Neuron (in vitro differentiated cells): ENCODE results near the gene QDPR.

ENCODE experiments used
- H2AFZ ChIP-seq: one replicate; pipeline ENCODE4 v1.6.1; 2013; ENCODE audit warnings: low read depth, mild to moderate bottlenecking, inconsistent platforms, low read length, moderate library complexity
- H3K27me3 ChIP-seq: one replicate; pipeline ENCODE4 v1.6.1; 2013; ENCODE audit warnings: low read length; ENCODE audit not compliant: insufficient read depth
- H3K36me3 ChIP-seq: one replicate; pipeline ENCODE4 v1.6.1; 2013; ENCODE audit warnings: low read length; ENCODE audit not compliant: insufficient read depth
- H3K4me1 ChIP-seq: one replicate; pipeline ENCODE4 v1.6.1; 2013; ENCODE audit warnings: low read length; ENCODE audit not compliant: insufficient read depth
- H3K4me3 ChIP-seq: 2 replicates; pipeline ENCODE4 v1.5.1; 2013; ENCODE audit warnings: mild to moderate bottlenecking, low read length, moderate library complexity
- H3K9me3 ChIP-seq: one replicate; pipeline ENCODE4 v1.6.1; 2013; ENCODE audit warnings: low read length

QDPR gene

DNA sequence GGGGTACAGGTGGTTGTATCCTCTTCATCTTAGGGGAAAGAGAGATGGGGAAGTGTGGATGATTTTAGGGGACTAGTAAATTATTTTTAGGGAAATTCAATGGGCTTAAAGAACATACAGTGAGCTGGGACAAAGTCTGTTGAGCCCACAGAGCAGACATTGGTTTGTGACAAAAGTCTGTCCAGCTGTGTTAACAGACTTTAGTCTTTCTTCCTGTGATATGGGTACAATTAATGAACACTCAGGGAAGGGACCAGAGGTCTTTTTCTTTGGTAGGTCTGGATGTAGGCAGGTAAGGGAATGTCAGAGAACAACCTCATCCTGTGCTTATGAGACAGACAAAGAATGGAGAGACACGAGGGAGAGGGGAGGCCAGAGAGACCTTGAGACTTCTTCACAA, 5.1 kb upstream of the QDPR start:
- no peaks in the 10 kb centered on the region for H3K9me3 ChIP-seq
- H3K4me3 ChIP-seq = no peak overlapping the region
- peaks cover 10% of the 10 kb centered on the region for H3K4me1 ChIP-seq
- H2AFZ ChIP-seq = no peak overlapping the region
- peaks cover 7% of the 10 kb centered on the region for H3K27me3 ChIP-seq
- no peaks in the 10 kb centered on the region for H3K36me3 ChIP-seq

DNA sequence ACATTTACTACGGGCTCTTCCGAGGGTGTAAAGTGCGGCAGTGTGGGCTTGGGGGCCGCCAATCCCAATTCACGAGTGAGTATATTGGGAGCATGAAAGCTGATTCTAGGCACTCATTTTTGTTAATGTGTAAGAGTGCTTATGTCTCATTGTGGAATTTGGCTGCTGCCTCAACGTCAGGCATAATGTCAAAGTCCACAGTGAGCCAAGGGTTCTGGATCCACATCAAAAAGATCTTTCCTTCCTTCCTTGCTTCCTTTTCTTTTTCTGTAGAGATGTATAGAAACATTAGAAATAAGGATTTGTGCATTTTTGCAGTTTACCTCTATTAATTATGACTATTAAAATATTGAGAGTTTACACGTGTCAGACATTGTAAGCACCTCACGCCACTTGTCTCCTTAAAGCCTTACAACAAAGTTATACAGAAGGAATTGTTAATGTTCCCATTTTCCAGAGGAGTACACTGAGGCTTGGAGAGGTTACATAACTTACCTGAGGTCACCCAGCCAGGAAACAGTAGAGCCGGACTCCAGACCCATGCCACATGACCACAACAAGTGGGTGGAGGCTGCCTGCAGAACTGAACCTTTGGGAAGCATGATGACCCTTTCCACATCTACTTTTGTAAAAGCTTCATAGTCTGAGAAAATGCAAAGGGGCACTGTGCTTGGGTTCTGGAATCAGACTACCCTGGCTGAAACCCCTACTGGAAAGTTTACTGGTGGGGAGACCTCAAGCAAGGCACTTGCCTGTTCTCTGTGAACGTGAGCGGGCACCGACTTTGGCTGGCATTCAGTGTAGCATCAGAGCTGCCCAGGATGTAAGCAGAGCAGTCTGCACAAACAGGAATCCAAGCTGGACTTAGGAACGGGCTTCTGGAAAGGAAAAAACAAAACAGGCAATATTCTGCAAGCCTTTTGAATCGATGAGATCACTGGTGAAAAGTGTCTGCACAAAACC, 3.8 kb upstream of the QDPR start:
- Histone ChIP-seq H3K4me1 (peaks cover 17% of the 10 kb centered on the region), H3K4me3 (no peak overlapping the region), H3K27me3 (peaks cover 4% of the 10 kb centered on the region), H2AFZ (no peak overlapping the region), H3K9me3 (no peaks in the 10 kb centered on the region), H3K36me3 (no peaks in the 10 kb centered on the region)

DNA sequence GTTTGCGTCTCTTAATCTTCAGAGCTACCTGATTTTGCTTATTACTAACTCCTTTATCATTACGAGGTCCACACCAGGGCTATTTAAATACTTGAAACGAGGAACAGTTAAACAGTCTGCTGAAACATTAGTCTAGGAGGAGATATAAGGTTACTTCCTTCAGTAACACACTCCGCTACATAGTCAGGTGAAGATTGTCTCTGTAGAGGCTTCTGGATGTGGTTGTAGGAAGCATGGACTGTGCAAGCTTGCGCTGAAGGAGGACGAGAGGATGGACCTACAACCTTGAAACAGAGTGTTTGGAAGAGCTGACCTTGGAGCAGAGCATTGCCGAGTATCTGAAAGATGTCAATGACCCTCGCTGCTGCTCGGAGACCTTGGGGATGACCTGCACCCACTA, 3.0 kb upstream of the QDPR start, which contains the start of gene CLRN2:
TSS of gene CLRN2 (plus strand) at position 301 of the 400 bp plus-strand sequence. CDS start 102 bp downstream, outside the sequence.
- H3K4me3 ChIP-seq = no peak within 1 kb of the TSS
- peaks cover 19% of the 10 kb centered on the region for H3K4me1 ChIP-seq
- no peaks in the 10 kb centered on the region for H3K9me3 ChIP-seq
- H2AFZ ChIP-seq = no peak within 1 kb of the TSS
- peaks cover 4% of the 10 kb centered on the region for H3K27me3 ChIP-seq
- no peaks in the 10 kb centered on the region for H3K36me3 ChIP-seq

DNA sequence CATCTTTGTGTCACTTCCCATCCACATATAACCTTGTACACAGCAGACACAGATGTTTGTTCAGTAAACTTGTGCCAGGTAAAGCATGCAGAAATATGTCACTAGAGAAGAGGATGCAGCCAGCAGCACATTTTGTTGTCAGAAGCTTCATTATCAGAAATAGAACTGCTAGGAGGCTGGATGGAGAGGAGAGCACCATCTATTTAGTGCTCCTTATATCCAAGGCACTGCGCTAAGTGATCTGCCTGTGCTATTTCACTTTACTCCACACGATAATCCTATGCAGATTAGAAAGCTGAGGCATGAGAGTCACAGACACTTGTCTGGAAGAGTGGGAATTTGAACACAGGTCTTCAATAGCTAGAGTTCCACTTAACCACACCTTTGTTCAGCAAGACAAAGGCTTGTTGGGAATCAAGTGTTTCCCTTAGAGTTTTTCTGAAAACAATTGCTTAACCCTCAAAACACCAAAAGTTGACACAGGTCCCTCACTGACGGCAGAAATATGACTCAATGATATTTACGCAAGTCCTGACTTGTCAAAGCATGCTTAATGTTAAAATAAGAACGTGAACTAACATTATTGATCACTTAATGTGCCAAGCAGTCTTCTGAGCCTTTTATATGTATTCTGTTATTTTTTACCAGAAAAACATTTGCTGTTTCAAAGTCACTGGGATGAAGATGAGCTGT, 1.2 kb upstream of the QDPR start:
- H2AFZ ChIP-seq = peak overlapping the region; percentile 91
- H3K4me3 ChIP-seq = peak overlapping the region; percentile 93
- peaks cover 4% of the 10 kb centered on the region for H3K27me3 ChIP-seq
- no peaks in the 10 kb centered on the region for H3K9me3 ChIP-seq
- H3K4me1 ChIP-seq = peaks cover 19% of the 10 kb centered on the region
- H3K36me3 ChIP-seq = no peaks in the 10 kb centered on the region

DNA sequence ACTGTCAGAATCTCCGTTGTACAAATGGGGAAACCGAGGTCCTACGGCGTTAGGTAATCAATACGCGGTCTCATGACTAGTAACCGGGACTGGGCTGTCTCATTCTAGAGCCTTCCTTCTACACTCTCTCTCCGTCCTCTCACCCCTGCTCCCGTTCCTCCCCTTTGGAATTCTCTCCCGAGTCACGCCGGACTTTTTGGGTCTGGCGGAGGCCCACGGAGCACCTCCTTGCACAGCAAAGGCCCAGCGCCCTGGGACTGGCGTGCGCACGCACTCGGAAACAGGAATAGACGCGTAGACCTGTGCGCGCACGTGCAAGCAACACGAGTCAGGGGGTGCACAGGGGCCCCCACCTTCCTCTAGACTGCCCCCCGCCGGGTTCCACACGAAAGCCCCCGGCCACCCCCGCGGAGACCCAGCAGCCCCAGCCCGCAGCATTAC, 361 bp downstream of the QDPR start:
- H3K27me3 ChIP-seq = no peaks in the 10 kb centered on the region
- peaks cover 3% of the 10 kb centered on the region for H3K36me3 ChIP-seq
- H2AFZ ChIP-seq = peak overlapping the region; percentile 91
- H3K4me3 ChIP-seq = peak overlapping the region; percentile 93
- peaks cover 17% of the 10 kb centered on the region for H3K4me1 ChIP-seq
- no peaks in the 10 kb centered on the region for H3K9me3 ChIP-seq

- Histone ChIP-seq H3K4me1 (peaks cover 17% of the 10 kb centered on the region), H2AFZ (peak overlapping the region; percentile 91), H3K4me3 (peak overlapping the region; percentile 93), H3K36me3 (peaks cover 6% of the 10 kb centered on the region), H3K27me3 (no peaks in the 10 kb centered on the region), H3K9me3 (no peaks in the 10 kb centered on the region)
Measured at GRCh38 chr4:17511051-17511450, 839 bp downstream of the QDPR start.

- H3K9me3 ChIP-seq = no peaks in the 10 kb centered on the region
- peak overlapping the region; percentile 93 for H3K4me3 ChIP-seq
- no peak overlapping the region for H2AFZ ChIP-seq
- H3K4me1 ChIP-seq = peaks cover 17% of the 10 kb centered on the region
- H3K27me3 ChIP-seq = no peaks in the 10 kb centered on the region
- H3K36me3 ChIP-seq = peaks cover 6% of the 10 kb centered on the region
Measured at GRCh38 chr4:17510582-17510981, 1.3 kb downstream of the QDPR start.

GRCh38 chr4:17504081-17504480, 7.8 kb downstream of the QDPR start:
- no peak overlapping the region for H2AFZ ChIP-seq
- H3K4me3 ChIP-seq = no peak overlapping the region
- H3K9me3 ChIP-seq = no peaks in the 10 kb centered on the region
- no peaks in the 10 kb centered on the region for H3K27me3 ChIP-seq
- peaks cover 35% of the 10 kb centered on the region for H3K36me3 ChIP-seq
- H3K4me1 ChIP-seq = no peaks in the 10 kb centered on the region

DNA sequence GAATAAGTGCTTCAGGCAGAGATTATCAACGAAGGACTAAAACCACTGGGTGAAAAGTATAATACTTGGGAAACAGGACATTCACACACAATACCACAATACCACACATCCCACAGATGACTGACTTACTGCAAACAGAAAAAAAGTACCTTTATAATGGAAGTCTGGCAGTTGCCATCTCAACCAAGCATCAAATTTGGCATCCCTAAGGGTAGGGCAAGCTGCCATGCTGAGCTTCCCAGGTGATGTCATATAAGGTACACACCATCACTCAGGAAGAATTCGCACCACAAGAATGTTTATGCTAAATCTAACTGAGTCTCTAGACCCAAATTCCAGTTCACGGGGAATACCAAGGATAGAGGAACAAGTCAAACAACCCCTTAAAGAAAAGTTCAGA, 9.1 kb downstream of the QDPR start:
- no peak overlapping the region for H2AFZ ChIP-seq
- H3K36me3 ChIP-seq = peaks cover 43% of the 10 kb centered on the region
- H3K4me3 ChIP-seq = no peak overlapping the region
- no peaks in the 10 kb centered on the region for H3K4me1 ChIP-seq
- H3K27me3 ChIP-seq = no peaks in the 10 kb centered on the region
- no peaks in the 10 kb centered on the region for H3K9me3 ChIP-seq

DNA sequence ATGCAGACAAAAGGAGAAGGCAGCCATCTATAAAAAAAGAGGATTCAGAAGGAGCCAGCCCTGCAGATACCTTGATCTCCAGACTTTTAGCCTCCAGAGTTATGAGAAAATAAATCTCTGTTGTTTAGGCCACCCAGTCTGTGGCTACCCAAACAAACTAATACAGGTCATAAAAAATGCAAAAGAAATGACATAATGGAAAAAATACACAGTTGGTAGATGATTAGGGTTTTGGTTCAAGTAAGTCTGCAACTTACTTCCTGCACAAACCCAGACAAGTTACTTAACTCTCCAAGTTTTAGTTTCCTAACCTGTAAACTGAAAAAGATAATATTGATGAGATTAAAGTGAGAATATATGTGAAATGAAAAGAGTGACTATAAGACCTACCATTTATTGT, 11.3 kb downstream of the QDPR start:
- H3K4me1 ChIP-seq = no peaks in the 10 kb centered on the region
- no peak overlapping the region for H3K4me3 ChIP-seq
- no peak overlapping the region for H2AFZ ChIP-seq
- no peaks in the 10 kb centered on the region for H3K9me3 ChIP-seq
- no peaks in the 10 kb centered on the region for H3K27me3 ChIP-seq
- peaks cover 41% of the 10 kb centered on the region for H3K36me3 ChIP-seq

GRCh38 chr4:17497890-17498523, 13.9 kb downstream of the QDPR start:
- H3K36me3 ChIP-seq = peaks cover 39% of the 10 kb centered on the region
- no peak overlapping the region for H3K4me3 ChIP-seq
- H2AFZ ChIP-seq = no peak overlapping the region
- peaks cover 2% of the 10 kb centered on the region for H3K9me3 ChIP-seq
- peaks cover 8% of the 10 kb centered on the region for H3K4me1 ChIP-seq
- no peaks in the 10 kb centered on the region for H3K27me3 ChIP-seq

DNA sequence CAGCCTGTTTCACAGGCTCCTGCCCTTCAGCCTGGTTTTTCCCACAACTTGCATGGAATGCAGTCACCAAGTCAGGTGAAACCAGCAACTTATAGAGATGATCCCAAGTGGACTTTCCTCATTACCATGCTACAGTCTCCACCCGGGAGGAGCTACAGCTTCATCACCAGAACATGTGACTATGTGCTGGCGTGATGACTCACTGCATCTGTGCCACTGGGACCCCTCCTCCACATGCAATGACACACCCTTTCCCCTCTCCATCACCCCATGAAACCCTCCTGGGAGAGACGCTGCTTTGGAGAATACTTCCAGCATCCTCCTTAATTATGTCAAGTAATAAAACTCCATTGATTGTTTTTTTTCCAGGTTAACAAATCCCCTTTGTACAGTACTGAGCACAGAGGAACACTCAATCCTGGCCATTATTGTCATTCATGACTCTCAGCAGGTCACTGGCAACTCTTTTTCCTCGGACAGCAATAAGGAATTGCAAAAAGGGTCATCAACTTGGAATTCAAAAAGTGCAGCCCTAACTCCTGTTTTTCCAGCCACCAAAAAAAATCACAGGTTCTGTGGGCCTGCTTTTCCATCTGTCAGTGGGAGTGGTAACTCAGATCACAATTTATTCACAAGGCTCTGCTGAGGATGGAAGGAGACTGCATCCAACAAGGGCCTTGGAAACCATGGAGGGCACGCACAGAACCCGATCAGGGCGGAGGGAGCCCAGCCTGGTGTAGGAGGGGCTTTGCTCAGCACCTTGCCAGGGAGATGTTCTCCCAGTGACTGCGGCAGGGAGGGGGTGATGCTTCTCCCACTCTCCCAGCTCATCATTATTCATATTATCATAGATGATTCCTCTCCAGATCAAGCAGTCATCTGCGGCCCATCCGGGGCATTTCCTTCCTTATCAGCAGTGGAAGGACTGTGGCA, 17.4 kb downstream of the QDPR start:
- H3K27me3 ChIP-seq = no peaks in the 10 kb centered on the region

More for the DNA sequence above, 17.4 kb downstream of the QDPR start:
- Histone ChIP-seq H3K4me1 (peaks cover 8% of the 10 kb centered on the region), H2AFZ (no peak overlapping the region), H3K36me3 (peaks cover 25% of the 10 kb centered on the region), H3K9me3 (peaks cover 2% of the 10 kb centered on the region), H3K4me3 (no peak overlapping the region)
